Measurements from ENCODE around the gene ZFYVE21.
"Not testable (repeated sequence)": the region's sequence is repeated elsewhere in the genome, so short reads cannot be mapped to it uniquely, and the experiment has no call there.

Gene ZFYVE21

DNA sequence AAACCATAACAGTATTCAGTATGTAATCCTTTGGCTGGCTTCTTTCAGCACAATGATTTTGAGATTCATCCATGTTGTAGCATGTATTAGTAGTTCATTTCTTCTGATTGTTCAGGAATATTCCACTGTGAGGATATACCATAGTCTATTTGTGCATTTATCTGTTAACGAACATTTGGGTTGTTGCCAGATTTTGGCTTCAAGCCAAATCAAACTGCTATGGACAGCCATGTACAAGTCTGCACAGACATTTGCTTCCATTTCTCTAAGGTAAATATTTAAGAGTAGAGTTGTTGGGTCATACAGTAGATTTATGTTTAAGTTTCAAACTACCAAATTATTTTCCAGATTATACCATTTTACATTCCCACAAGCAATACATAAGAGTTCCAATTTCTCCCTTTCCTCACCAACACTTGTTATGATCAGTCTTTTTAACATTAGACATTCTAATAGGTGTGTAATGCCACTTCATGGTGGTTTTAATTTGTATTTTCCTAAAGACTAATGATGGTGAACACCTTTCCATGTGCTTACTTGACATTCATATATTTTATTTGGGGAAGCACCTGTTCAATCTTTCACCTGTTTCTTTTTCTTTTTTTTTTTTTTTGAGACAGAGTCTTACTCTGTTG is 56.6 kb downstream of the ZFYVE21 start:
- no peak for DNase-seq

DNA sequence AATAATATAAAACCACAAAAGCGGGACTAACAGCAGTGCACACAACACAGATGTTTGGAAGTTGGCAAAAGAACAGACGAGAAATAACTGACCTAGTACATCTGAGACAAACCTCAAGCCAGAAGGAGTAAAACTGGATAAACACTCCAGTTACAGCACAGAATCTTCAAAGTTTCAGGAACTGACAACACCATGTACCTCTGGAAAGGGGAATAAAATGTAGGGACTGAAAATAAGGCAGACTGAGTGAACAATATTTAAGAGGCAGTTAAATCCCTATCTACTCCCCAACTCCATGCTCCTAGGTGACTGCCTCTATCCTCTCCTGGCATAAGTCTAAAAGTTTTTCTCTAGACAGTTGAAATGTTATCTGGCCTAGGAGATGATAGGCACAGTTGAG is 57.9 kb downstream of the ZFYVE21 start:
- no peak for DNase-seq

DNA sequence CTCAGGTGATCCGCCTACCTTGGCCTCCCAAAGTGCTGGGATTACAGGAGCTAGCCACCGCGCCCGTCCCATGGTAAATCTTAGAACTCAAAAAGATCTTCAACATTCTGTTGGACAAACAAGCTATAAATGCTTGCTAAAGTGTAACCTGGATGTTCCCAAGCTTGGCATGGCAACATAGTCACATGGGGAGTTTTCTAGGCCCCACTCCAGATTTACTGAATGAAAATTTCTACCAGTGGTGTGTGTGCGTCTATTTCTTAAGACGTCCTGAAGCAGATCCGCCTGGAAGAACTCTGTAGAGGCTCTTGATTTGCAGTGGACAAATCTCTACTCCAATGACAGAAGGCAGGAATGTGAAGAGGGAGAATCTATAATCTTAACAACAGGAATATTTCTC is 59.9 kb downstream of the ZFYVE21 start:
- no peak for DNase-seq

DNA sequence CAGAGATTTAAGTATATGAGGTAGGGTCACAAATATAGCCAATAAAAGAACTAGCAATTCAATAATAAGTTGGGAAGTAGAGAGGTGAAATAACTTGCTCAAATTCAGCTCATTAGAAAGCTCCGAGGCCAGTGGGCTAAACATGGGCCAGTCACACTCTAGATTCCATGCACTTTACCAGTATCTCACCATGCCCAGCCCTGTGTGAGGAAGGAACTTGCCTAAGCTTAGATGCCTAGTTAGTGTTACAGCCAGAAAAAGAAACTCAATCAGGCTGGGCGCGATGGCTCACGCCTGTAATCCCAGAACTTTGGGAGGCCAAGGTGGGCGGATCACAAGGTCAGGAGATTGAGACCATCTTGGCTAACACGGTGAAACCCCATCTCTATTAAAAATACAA is 60.7 kb downstream of the ZFYVE21 start:
- DNase-seq, result not testable (repeated sequence)

DNA sequence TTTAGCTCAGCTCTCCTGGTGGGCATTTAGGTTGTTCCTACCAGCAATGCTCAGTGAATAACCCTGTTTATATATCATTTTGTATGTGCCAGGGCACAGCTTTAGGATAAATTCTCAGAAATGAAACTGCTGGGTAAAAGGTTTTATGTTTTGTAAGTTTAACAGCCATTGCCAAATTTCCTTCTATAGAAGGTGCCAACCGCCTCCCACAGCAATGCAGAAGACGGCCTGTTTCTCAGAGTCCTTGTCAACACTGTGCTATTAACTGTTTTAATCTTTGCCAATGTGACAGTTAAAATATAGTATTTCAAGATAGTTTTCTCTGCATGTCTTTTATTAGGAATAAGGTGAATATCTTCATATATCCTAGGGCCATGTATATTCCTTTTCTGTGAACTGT is 66.8 kb downstream of the ZFYVE21 start:
- DNase-seq, result no peak
